Measurements from ENCODE around the gene TPM1.

DNA sequence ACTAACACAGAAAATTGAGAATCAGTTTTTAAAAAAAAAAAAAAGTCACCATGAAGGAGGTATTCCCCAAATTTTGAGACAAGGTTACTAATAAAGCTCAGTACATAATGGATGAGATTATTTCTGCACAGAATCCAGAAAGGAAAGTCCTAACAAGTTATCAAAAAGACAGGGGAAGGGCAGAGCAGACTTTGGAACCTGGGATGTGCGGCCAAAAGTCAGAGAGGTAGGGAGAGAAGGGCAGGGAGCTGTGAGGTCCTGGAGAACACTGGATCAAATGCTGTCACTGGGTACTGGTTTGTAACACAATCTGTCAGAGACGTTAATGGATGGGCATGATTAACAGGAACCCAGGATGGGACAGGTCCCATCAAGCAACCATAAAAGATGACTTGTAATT is 67.0 kb downstream of the TPM1 start:
- TF ChIP-seq FOXK1 (CRISPR knock-in tag; IDR thresholded peaks at IDR 0.05) (no peak), ESRRA (CRISPR knock-in tag; IDR thresholded peaks at IDR 0.05; ENCODE audit: borderline replicate concordance) (no peak), FOXJ3 (CRISPR knock-in tag; IDR thresholded peaks at IDR 0.05; ENCODE audit: borderline replicate concordance) (no peak), NFYB (CRISPR knock-in tag; conservative IDR thresholded peaks at IDR 0.05; ENCODE audit: low read depth) (no peak), CBFB (CRISPR knock-in tag; IDR thresholded peaks at IDR 0.05; ENCODE audit: low read depth) (no peak), GABPB1 (CRISPR knock-in tag; IDR thresholded peaks at IDR 0.05) (no peak)
- TF ChIP-seq, protein P1, sequence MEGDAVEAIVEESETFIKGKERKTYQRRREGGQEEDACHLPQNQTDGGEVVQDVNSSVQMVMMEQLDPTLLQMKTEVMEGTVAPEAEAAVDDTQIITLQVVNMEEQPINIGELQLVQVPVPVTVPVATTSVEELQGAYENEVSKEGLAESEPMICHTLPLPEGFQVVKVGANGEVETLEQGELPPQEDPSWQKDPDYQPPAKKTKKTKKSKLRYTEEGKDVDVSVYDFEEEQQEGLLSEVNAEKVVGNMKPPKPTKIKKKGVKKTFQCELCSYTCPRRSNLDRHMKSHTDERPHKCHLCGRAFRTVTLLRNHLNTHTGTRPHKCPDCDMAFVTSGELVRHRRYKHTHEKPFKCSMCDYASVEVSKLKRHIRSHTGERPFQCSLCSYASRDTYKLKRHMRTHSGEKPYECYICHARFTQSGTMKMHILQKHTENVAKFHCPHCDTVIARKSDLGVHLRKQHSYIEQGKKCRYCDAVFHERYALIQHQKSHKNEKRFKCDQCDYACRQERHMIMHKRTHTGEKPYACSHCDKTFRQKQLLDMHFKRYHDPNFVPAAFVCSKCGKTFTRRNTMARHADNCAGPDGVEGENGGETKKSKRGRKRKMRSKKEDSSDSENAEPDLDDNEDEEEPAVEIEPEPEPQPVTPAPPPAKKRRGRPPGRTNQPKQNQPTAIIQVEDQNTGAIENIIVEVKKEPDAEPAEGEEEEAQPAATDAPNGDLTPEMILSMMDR (IDR thresholded peaks at IDR 0.05), result no peak
- TF ChIP-seq, protein P2, sequence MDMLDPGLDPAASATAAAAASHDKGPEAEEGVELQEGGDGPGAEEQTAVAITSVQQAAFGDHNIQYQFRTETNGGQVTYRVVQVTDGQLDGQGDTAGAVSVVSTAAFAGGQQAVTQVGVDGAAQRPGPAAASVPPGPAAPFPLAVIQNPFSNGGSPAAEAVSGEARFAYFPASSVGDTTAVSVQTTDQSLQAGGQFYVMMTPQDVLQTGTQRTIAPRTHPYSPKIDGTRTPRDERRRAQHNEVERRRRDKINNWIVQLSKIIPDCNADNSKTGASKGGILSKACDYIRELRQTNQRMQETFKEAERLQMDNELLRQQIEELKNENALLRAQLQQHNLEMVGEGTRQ (CRISPR knock-in tag; IDR thresholded peaks at IDR 0.05), result no peak
- TF ChIP-seq, protein P3, sequence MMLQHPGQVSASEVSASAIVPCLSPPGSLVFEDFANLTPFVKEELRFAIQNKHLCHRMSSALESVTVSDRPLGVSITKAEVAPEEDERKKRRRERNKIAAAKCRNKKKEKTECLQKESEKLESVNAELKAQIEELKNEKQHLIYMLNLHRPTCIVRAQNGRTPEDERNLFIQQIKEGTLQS (CRISPR knock-in tag; conservative IDR thresholded peaks at IDR 0.05), result no peak
- TF ChIP-seq, protein P4, sequence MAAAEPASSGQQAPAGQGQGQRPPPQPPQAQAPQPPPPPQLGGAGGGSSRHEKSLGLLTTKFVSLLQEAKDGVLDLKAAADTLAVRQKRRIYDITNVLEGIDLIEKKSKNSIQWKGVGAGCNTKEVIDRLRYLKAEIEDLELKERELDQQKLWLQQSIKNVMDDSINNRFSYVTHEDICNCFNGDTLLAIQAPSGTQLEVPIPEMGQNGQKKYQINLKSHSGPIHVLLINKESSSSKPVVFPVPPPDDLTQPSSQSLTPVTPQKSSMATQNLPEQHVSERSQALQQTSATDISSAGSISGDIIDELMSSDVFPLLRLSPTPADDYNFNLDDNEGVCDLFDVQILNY (CRISPR knock-in tag; IDR thresholded peaks at IDR 0.05), result no peak
- TF ChIP-seq, protein P5, sequence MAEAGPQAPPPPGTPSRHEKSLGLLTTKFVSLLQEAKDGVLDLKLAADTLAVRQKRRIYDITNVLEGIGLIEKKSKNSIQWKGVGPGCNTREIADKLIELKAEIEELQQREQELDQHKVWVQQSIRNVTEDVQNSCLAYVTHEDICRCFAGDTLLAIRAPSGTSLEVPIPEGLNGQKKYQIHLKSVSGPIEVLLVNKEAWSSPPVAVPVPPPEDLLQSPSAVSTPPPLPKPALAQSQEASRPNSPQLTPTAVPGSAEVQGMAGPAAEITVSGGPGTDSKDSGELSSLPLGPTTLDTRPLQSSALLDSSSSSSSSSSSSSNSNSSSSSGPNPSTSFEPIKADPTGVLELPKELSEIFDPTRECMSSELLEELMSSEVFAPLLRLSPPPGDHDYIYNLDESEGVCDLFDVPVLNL (CRISPR knock-in tag; IDR thresholded peaks at IDR 0.05; ENCODE audit: borderline replicate concordance, low read depth), result no peak
- TF ChIP-seq, protein P6, sequence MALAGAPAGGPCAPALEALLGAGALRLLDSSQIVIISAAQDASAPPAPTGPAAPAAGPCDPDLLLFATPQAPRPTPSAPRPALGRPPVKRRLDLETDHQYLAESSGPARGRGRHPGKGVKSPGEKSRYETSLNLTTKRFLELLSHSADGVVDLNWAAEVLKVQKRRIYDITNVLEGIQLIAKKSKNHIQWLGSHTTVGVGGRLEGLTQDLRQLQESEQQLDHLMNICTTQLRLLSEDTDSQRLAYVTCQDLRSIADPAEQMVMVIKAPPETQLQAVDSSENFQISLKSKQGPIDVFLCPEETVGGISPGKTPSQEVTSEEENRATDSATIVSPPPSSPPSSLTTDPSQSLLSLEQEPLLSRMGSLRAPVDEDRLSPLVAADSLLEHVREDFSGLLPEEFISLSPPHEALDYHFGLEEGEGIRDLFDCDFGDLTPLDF (CRISPR knock-in tag; IDR thresholded peaks at IDR 0.05), result no peak
- TF ChIP-seq, protein P7, sequence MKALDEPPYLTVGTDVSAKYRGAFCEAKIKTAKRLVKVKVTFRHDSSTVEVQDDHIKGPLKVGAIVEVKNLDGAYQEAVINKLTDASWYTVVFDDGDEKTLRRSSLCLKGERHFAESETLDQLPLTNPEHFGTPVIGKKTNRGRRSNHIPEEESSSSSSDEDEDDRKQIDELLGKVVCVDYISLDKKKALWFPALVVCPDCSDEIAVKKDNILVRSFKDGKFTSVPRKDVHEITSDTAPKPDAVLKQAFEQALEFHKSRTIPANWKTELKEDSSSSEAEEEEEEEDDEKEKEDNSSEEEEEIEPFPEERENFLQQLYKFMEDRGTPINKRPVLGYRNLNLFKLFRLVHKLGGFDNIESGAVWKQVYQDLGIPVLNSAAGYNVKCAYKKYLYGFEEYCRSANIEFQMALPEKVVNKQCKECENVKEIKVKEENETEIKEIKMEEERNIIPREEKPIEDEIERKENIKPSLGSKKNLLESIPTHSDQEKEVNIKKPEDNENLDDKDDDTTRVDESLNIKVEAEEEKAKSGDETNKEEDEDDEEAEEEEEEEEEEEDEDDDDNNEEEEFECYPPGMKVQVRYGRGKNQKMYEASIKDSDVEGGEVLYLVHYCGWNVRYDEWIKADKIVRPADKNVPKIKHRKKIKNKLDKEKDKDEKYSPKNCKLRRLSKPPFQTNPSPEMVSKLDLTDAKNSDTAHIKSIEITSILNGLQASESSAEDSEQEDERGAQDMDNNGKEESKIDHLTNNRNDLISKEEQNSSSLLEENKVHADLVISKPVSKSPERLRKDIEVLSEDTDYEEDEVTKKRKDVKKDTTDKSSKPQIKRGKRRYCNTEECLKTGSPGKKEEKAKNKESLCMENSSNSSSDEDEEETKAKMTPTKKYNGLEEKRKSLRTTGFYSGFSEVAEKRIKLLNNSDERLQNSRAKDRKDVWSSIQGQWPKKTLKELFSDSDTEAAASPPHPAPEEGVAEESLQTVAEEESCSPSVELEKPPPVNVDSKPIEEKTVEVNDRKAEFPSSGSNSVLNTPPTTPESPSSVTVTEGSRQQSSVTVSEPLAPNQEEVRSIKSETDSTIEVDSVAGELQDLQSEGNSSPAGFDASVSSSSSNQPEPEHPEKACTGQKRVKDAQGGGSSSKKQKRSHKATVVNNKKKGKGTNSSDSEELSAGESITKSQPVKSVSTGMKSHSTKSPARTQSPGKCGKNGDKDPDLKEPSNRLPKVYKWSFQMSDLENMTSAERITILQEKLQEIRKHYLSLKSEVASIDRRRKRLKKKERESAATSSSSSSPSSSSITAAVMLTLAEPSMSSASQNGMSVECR (CRISPR knock-in tag; IDR thresholded peaks at IDR 0.05; ENCODE audit: borderline replicate concordance), result no peak
- TF ChIP-seq, protein P8, sequence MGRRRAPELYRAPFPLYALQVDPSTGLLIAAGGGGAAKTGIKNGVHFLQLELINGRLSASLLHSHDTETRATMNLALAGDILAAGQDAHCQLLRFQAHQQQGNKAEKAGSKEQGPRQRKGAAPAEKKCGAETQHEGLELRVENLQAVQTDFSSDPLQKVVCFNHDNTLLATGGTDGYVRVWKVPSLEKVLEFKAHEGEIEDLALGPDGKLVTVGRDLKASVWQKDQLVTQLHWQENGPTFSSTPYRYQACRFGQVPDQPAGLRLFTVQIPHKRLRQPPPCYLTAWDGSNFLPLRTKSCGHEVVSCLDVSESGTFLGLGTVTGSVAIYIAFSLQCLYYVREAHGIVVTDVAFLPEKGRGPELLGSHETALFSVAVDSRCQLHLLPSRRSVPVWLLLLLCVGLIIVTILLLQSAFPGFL (CRISPR knock-in tag; IDR thresholded peaks at IDR 0.05; ENCODE audit: borderline replicate concordance), result no peak
